ENCODE measurements around the gene NUP155.
"Not testable (repeated sequence)": the region's sequence is repeated elsewhere in the genome, so short reads cannot be mapped to it uniquely, and the experiment has no call there.

Gene NUP155

GRCh38 chr5:37370864-37371726 is at the start of gene NUP155:
NUP155 (minus strand) TSS chr5:37371106; CDS start chr5:37370977, 129 bp downstream.
- peak; percentile 85 for DNase-seq

GRCh38 chr5:37417347-37417746 is 46.4 kb upstream of the NUP155 start:
- no peak for DNase-seq

- DNase-seq, result not testable (repeated sequence)
Measured at GRCh38 chr5:37415456-37415855, 44.5 kb upstream of the NUP155 start.

- DNase-seq, result no peak
Measured at GRCh38 chr5:37412515-37412914, 41.6 kb upstream of the NUP155 start.

GRCh38 chr5:37400501-37400900 is 29.6 kb upstream of the NUP155 start:
- DNase-seq, result no peak

GRCh38 chr5:37396352-37396751 is 25.4 kb upstream of the NUP155 start:
- no peak for DNase-seq

- no peak for DNase-seq
Measured at GRCh38 chr5:37391591-37391990, 20.7 kb upstream of the NUP155 start.

- peak; percentile 61 for DNase-seq
Measured at GRCh38 chr5:37379100-37379628, 8.3 kb upstream of the NUP155 start, which contains the start of gene WDR70. WDR70 (plus strand) TSS chr5:37379318; CDS start chr5:37379368, 50 bp downstream.

- not testable (repeated sequence) for DNase-seq
Measured at GRCh38 chr5:37378066-37378465, 7.2 kb upstream of the NUP155 start.

- no peak for DNase-seq
Measured at GRCh38 chr5:37375091-37375490, 4.2 kb upstream of the NUP155 start.

GRCh38 chr5:37370550-37370863 is 399 bp downstream of the NUP155 start:
- no peak for DNase-seq

- DNase-seq, result no peak
Measured at GRCh38 chr5:37355161-37355560, 15.7 kb downstream of the NUP155 start.

GRCh38 chr5:37342741-37343140 is 28.2 kb downstream of the NUP155 start:
- DNase-seq, result not testable (repeated sequence)

GRCh38 chr5:37334754-37335153 is 36.2 kb downstream of the NUP155 start:
- not testable (repeated sequence) for DNase-seq

GRCh38 chr5:37326536-37326935 is 44.4 kb downstream of the NUP155 start:
- no peak for DNase-seq

- DNase-seq, result no peak
Measured at GRCh38 chr5:37323607-37324006, 47.3 kb downstream of the NUP155 start.

GRCh38 chr5:37319037-37319782 is 51.7 kb downstream of the NUP155 start:
- no peak for DNase-seq

GRCh38 chr5:37316027-37316426 is 54.9 kb downstream of the NUP155 start:
- no peak for DNase-seq

- no peak for DNase-seq
Measured at GRCh38 chr5:37310360-37310759, 60.5 kb downstream of the NUP155 start.

- DNase-seq, result no peak
Measured at GRCh38 chr5:37308793-37309192, 62.1 kb downstream of the NUP155 start.

GRCh38 chr5:37304888-37305287 is 66.0 kb downstream of the NUP155 start:
- DNase-seq, result no peak

GRCh38 chr5:37296313-37296712 is 74.6 kb downstream of the NUP155 start:
- DNase-seq, result not testable (repeated sequence)

- DNase-seq, result no peak
Measured at GRCh38 chr5:37283214-37283820, 87.6 kb downstream of the NUP155 start.

Measured in NCI-H1048 (cell line).